Measurements from ENCODE around the gene AFF3.
"Not testable (repeated sequence)": the region's sequence is repeated elsewhere in the genome, so short reads cannot be mapped to it uniquely, and the experiment has no call there.

Gene AFF3

GRCh38 chr2:100103527-100104252, 38.7 kb downstream of the AFF3 start:
- H3K9me3 ChIP-seq (ENCODE audit: control insufficient read depth, low read length); H3K4ac ChIP-seq (ENCODE audit: low read depth in 1 of 2, low read length in 2 of 2); H3K23ac ChIP-seq (ENCODE audit: low read length in 2 of 2); H2BK12ac ChIP-seq (ENCODE audit: low read length in 2 of 2); H4K8ac ChIP-seq (ENCODE audit: low read length); H3K14ac ChIP-seq (ENCODE audit: low read length in 2 of 2); H3K9ac ChIP-seq (ENCODE audit: low read length); H3K27ac ChIP-seq (ENCODE audit: low read length, poor library complexity, severe bottlenecking); H2BK15ac ChIP-seq (ENCODE audit: low read depth, poor library complexity, severe bottlenecking); H2AFZ ChIP-seq (ENCODE audit: low read depth, low read length); H3K36me3 ChIP-seq (ENCODE audit: control insufficient read depth in 1 of 2, insufficient read depth in 2 of 2, low read depth in 1 of 2, low read length in 2 of 2); H2BK5ac ChIP-seq (ENCODE audit: low read depth, low read length, poor library complexity, severe bottlenecking); DNase-seq; H2AK5ac ChIP-seq (ENCODE audit: low read length, severe bottlenecking); H2BK120ac ChIP-seq (ENCODE audit: low read depth, low read length); H3K79me1 ChIP-seq (replicated peaks; ENCODE audit: low read length, poor library complexity, severe bottlenecking); H3K18ac ChIP-seq (ENCODE audit: low read depth in 1 of 2, low read length in 2 of 2); H4K91ac ChIP-seq (ENCODE audit: low read length): not testable (repeated sequence)
- Histone ChIP-seq H3K4me1 (ENCODE audit: control insufficient read depth, insufficient read depth, low read depth, low read length) (peaks cover 18% of the 10 kb centered on the region), H3K27me3 (ENCODE audit: control insufficient read depth in 1 of 2, insufficient read depth in 1 of 2, low read length in 2 of 2) (peaks cover 0 to 37% of the 10 kb centered on the region in 2 experiments), H3K4me2 (ENCODE audit: low read length, poor library complexity, severe bottlenecking) (peak overlapping the region; percentile 53), H3K4me3 (ENCODE audit: insufficient read depth in 1 of 2, low read depth in 1 of 2, low read length in 2 of 2) (peak overlapping the region in 1 of 2 experiments; percentile 56)
- WGBS = no CpG with 5 or more reads among the region's 39 CpGs

- H2BK5ac ChIP-seq (ENCODE audit: low read depth, low read length, poor library complexity, severe bottlenecking); H3K18ac ChIP-seq (ENCODE audit: low read depth in 1 of 2, low read length in 2 of 2); H2AFZ ChIP-seq (ENCODE audit: low read depth, low read length); H4K91ac ChIP-seq (ENCODE audit: low read length); H3K4me2 ChIP-seq (ENCODE audit: low read length, poor library complexity, severe bottlenecking); H3K36me3 ChIP-seq (ENCODE audit: control insufficient read depth in 1 of 2, insufficient read depth in 2 of 2, low read depth in 1 of 2, low read length in 2 of 2); H3K27ac ChIP-seq (ENCODE audit: low read length, poor library complexity, severe bottlenecking); H2BK15ac ChIP-seq (ENCODE audit: low read depth, poor library complexity, severe bottlenecking); H2AK5ac ChIP-seq (ENCODE audit: low read length, severe bottlenecking); DNase-seq; H3K9me3 ChIP-seq (ENCODE audit: control insufficient read depth, low read length); H3K9ac ChIP-seq (ENCODE audit: low read length); H4K8ac ChIP-seq (ENCODE audit: low read length); H3K79me1 ChIP-seq (replicated peaks; ENCODE audit: low read length, poor library complexity, severe bottlenecking); H3K23ac ChIP-seq (ENCODE audit: low read length in 2 of 2); H2BK12ac ChIP-seq (ENCODE audit: low read length in 2 of 2); H3K4me3 ChIP-seq (ENCODE audit: insufficient read depth in 1 of 2, low read depth in 1 of 2, low read length in 2 of 2); H3K14ac ChIP-seq (ENCODE audit: low read length in 2 of 2); H2BK120ac ChIP-seq (ENCODE audit: low read depth, low read length); H3K4ac ChIP-seq (ENCODE audit: low read depth in 1 of 2, low read length in 2 of 2): not testable (repeated sequence)
- no CpG with 5 or more reads among the region's 8 CpGs for WGBS
- peaks cover 12% of the 10 kb centered on the region for H3K4me1 ChIP-seq (ENCODE audit: control insufficient read depth, insufficient read depth, low read depth, low read length)
- H3K27me3 ChIP-seq (ENCODE audit: control insufficient read depth in 1 of 2, insufficient read depth in 1 of 2, low read length in 2 of 2) = peaks cover 0 to 26% of the 10 kb centered on the region in 2 experiments
These were observed 39.8 kb downstream of the AFF3 start for GRCh38 chr2:100102466-100103180.

GRCh38 chr2:100098855-100099254, 43.5 kb downstream of the AFF3 start:
- H3K36me3 ChIP-seq (ENCODE audit: control insufficient read depth in 1 of 2, insufficient read depth in 2 of 2, low read depth in 1 of 2, low read length in 2 of 2); H3K4me2 ChIP-seq (ENCODE audit: low read length, poor library complexity, severe bottlenecking); H3K27ac ChIP-seq (ENCODE audit: low read length, poor library complexity, severe bottlenecking); H3K79me1 ChIP-seq (replicated peaks; ENCODE audit: low read length, poor library complexity, severe bottlenecking); H3K9ac ChIP-seq (ENCODE audit: low read length); H2BK120ac ChIP-seq (ENCODE audit: low read depth, low read length); H3K27me3 ChIP-seq (ENCODE audit: control insufficient read depth in 1 of 2, insufficient read depth in 1 of 2, low read length in 2 of 2); H3K9me3 ChIP-seq (ENCODE audit: control insufficient read depth, low read length); H3K18ac ChIP-seq (ENCODE audit: low read depth in 1 of 2, low read length in 2 of 2); H2AK5ac ChIP-seq (ENCODE audit: low read length, severe bottlenecking); H3K4ac ChIP-seq (ENCODE audit: low read depth in 1 of 2, low read length in 2 of 2); H4K91ac ChIP-seq (ENCODE audit: low read length); H2BK5ac ChIP-seq (ENCODE audit: low read depth, low read length, poor library complexity, severe bottlenecking); H3K4me1 ChIP-seq (ENCODE audit: control insufficient read depth, insufficient read depth, low read depth, low read length); H4K8ac ChIP-seq (ENCODE audit: low read length); DNase-seq; H3K4me3 ChIP-seq (ENCODE audit: insufficient read depth in 1 of 2, low read depth in 1 of 2, low read length in 2 of 2); H3K23ac ChIP-seq (ENCODE audit: low read length in 2 of 2); H2AFZ ChIP-seq (ENCODE audit: low read depth, low read length); H2BK12ac ChIP-seq (ENCODE audit: low read length in 2 of 2); H2BK15ac ChIP-seq (ENCODE audit: low read depth, poor library complexity, severe bottlenecking); H3K14ac ChIP-seq (ENCODE audit: low read length in 2 of 2): not testable (repeated sequence)
- no CpG with 5 or more reads among the region's 8 CpGs for WGBS

GRCh38 chr2:100097611-100098294, 44.6 kb downstream of the AFF3 start:
- not testable (repeated sequence) for H3K14ac ChIP-seq (ENCODE audit: low read length in 2 of 2); H2BK15ac ChIP-seq (ENCODE audit: low read depth, poor library complexity, severe bottlenecking); DNase-seq; H3K4me3 ChIP-seq (ENCODE audit: insufficient read depth in 1 of 2, low read depth in 1 of 2, low read length in 2 of 2); H2BK12ac ChIP-seq (ENCODE audit: low read length in 2 of 2); H2AFZ ChIP-seq (ENCODE audit: low read depth, low read length); H3K27me3 ChIP-seq (ENCODE audit: control insufficient read depth in 1 of 2, insufficient read depth in 1 of 2, low read length in 2 of 2); H2BK5ac ChIP-seq (ENCODE audit: low read depth, low read length, poor library complexity, severe bottlenecking); H2BK120ac ChIP-seq (ENCODE audit: low read depth, low read length); H3K18ac ChIP-seq (ENCODE audit: low read depth in 1 of 2, low read length in 2 of 2); H2AK5ac ChIP-seq (ENCODE audit: low read length, severe bottlenecking); H3K79me1 ChIP-seq (replicated peaks; ENCODE audit: low read length, poor library complexity, severe bottlenecking); H4K91ac ChIP-seq (ENCODE audit: low read length); H3K23ac ChIP-seq (ENCODE audit: low read length in 2 of 2); H3K9ac ChIP-seq (ENCODE audit: low read length); H4K8ac ChIP-seq (ENCODE audit: low read length); H3K4ac ChIP-seq (ENCODE audit: low read depth in 1 of 2, low read length in 2 of 2); H3K36me3 ChIP-seq (ENCODE audit: control insufficient read depth in 1 of 2, insufficient read depth in 2 of 2, low read depth in 1 of 2, low read length in 2 of 2); H3K4me1 ChIP-seq (ENCODE audit: control insufficient read depth, insufficient read depth, low read depth, low read length); H3K27ac ChIP-seq (ENCODE audit: low read length, poor library complexity, severe bottlenecking); H3K9me3 ChIP-seq (ENCODE audit: control insufficient read depth, low read length); H3K4me2 ChIP-seq (ENCODE audit: low read length, poor library complexity, severe bottlenecking)
- WGBS = no CpG with 5 or more reads among the region's 7 CpGs

All from mesenchymal stem cell (in vitro differentiated cells and primary cell).